ENCODE measurements around the gene CNTNAP2. TPM values are rescaled to one million over a fixed set of nuclear protein-coding genes. Genes with fewer than 3 reads are reported as not detected.
A peak's percentile ranks its signal among the peaks of the same experiment; 100 is the strongest.

The CNTNAP2 gene
- total RNA-seq, 1 donor from 2014 or later, result 2.2 TPM

DNA sequence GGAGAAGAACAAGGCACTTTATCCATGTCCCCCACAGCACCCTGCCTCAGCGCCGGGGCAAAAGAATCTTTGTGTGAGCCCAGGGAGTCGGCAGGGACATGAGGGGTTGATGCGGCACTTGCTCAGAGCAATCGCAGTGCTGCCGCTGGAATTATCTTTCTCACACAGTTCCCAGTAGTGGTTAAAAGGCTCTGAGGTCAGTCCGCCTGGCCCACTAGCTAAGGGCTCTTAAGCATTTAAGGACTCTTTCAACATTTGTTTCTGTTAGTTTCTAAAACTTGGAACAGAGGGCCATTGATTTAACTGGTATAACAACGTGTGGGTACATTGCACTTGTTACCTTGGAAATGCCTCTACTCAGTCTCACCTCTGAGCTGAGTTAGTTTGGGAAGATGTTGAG, 2266.0 kb downstream of the CNTNAP2 start:
- H3K9me3 ChIP-seq, result no peaks in the 10 kb centered on the region
- no peaks in the 10 kb centered on the region for H3K36me3 ChIP-seq
- no peaks in the 10 kb centered on the region for H3K27me3 ChIP-seq
- H3K4me3 ChIP-seq, result no peak overlapping the region
- no peak overlapping the region for H3K27ac ChIP-seq
- H3K4me1 ChIP-seq, result no peaks in the 10 kb centered on the region
- DNase-seq (ENCODE audit: extremely low spot score in 2 of 2), result peak in 1 of 2 donors; percentile 44
- intact Hi-C loops (cut with DNase I), result no loop called here
- TF ChIP-seq POLR2AphosphoS5 (IDR thresholded peaks at IDR 0.05; ENCODE audit: insufficient read depth in 1 of 2, low read depth in 1 of 2) (no peak), POLR2A (IDR thresholded peaks at IDR 0.05) (no peak)
- TF ChIP-seq, protein P1, sequence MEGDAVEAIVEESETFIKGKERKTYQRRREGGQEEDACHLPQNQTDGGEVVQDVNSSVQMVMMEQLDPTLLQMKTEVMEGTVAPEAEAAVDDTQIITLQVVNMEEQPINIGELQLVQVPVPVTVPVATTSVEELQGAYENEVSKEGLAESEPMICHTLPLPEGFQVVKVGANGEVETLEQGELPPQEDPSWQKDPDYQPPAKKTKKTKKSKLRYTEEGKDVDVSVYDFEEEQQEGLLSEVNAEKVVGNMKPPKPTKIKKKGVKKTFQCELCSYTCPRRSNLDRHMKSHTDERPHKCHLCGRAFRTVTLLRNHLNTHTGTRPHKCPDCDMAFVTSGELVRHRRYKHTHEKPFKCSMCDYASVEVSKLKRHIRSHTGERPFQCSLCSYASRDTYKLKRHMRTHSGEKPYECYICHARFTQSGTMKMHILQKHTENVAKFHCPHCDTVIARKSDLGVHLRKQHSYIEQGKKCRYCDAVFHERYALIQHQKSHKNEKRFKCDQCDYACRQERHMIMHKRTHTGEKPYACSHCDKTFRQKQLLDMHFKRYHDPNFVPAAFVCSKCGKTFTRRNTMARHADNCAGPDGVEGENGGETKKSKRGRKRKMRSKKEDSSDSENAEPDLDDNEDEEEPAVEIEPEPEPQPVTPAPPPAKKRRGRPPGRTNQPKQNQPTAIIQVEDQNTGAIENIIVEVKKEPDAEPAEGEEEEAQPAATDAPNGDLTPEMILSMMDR (IDR thresholded peaks at IDR 0.05), result no peak

DNA sequence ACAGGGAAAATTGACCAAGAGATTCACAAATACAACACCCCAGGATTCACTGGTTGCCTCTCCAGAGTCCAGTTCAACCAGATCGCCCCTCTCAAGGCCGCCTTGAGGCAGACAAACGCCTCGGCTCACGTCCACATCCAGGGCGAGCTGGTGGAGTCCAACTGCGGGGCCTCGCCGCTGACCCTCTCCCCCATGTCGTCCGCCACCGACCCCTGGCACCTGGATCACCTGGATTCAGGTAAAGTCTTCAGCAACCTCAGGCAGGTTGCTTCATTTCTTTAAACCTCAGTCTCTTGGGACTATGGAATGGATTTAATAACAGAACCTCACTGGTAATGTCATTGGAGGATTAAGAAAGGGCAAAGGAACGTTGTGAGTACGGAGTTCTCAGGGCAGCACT, 2267.1 kb downstream of the CNTNAP2 start:
- H3K27me3 ChIP-seq, result no peaks in the 10 kb centered on the region
- H3K9me3 ChIP-seq, result no peaks in the 10 kb centered on the region
- H3K4me3 ChIP-seq, result no peak overlapping the region
- TF ChIP-seq, protein P1 (IDR thresholded peaks at IDR 0.05), result no peak
- TF ChIP-seq POLR2A (IDR thresholded peaks at IDR 0.05), result no peak
- TF ChIP-seq POLR2AphosphoS5 (IDR thresholded peaks at IDR 0.05; ENCODE audit: insufficient read depth in 1 of 2, low read depth in 1 of 2), result no peak
- H3K36me3 ChIP-seq, result no peaks in the 10 kb centered on the region
- intact Hi-C loops (cut with DNase I), result no loop called here
- no peak overlapping the region for H3K27ac ChIP-seq
- peak in 1 of 2 donors; percentile 29 for DNase-seq (ENCODE audit: extremely low spot score in 2 of 2)
- no peaks in the 10 kb centered on the region for H3K4me1 ChIP-seq

DNA sequence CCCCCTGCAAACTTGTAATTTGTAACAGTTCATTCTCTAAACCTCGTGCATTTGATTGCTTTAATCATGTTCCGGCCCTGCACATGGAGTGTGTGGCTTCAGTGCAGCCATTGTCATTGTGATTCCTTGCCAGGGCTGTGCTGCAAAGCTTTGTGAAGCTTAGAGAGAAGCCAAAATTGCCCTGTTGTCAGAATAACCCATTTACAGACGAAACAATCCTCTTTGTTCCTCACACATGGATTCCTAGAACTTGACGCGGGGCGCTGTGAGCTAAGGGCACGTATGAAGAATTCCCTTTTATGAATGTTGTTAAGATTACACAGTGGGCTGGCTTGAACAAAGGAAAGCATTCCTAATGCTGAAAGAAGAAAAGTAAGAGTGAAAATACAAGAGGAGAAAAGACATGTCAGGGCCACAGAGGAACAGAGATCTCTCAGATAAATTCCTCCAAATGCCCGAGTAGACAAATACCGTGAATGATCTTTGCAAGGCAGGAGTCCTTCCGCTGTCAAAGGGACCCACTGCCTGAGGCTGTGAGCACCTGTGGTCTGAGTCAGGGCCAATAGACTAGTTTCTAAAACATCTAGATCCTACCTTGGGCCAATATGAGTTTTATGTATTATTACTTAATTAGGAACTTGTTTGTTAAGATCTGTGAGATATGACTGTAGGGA, 2268.5 kb downstream of the CNTNAP2 start:
- H3K27me3 ChIP-seq, result no peaks in the 10 kb centered on the region
- H3K4me1 ChIP-seq, result no peaks in the 10 kb centered on the region
- no peaks in the 10 kb centered on the region for H3K36me3 ChIP-seq
- no peaks in the 10 kb centered on the region for H3K9me3 ChIP-seq
- no peak overlapping the region for H3K27ac ChIP-seq
- no peak overlapping the region for H3K4me3 ChIP-seq
- peak in 1 of 2 donors; percentile 42 for DNase-seq (ENCODE audit: extremely low spot score in 2 of 2)
- TF ChIP-seq POLR2A (IDR thresholded peaks at IDR 0.05) (no peak), POLR2AphosphoS5 (IDR thresholded peaks at IDR 0.05; ENCODE audit: insufficient read depth in 1 of 2, low read depth in 1 of 2) (no peak)
- TF ChIP-seq, protein P1 (IDR thresholded peaks at IDR 0.05), result no peak
- intact Hi-C loops (cut with DNase I), result no loop called here

DNA sequence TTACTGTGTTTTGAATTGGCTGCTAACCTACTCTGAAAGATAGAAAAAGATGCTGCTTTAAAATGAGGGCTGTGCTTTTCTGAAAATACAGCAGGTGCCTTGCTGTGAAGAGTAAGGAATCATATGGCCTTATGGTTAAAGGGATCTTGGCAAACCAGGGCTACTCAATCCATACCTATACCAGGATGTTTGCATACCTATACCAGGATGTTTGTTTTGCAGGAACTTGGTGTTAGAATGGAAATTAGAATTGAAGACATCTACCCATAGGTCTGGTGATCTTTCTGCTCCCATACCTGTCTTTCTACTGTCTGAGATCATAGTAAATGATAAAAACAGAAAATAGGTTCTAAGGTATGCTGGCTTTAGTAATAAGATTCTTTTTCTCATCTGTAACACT, 2273.8 kb downstream of the CNTNAP2 start:
- TF ChIP-seq POLR2AphosphoS5 (IDR thresholded peaks at IDR 0.05; ENCODE audit: insufficient read depth in 1 of 2, low read depth in 1 of 2) (no peak), POLR2A (IDR thresholded peaks at IDR 0.05) (no peak)
- TF ChIP-seq, protein P1 (IDR thresholded peaks at IDR 0.05), result no peak
- Histone ChIP-seq H3K27me3 (no peaks in the 10 kb centered on the region), H3K4me1 (no peaks in the 10 kb centered on the region), H3K4me3 (no peak overlapping the region), H3K27ac (no peak overlapping the region), H3K9me3 (no peaks in the 10 kb centered on the region), H3K36me3 (no peaks in the 10 kb centered on the region)
- intact Hi-C loops (cut with DNase I), result no loop called here
- no peak for DNase-seq (ENCODE audit: extremely low spot score in 2 of 2)

DNA sequence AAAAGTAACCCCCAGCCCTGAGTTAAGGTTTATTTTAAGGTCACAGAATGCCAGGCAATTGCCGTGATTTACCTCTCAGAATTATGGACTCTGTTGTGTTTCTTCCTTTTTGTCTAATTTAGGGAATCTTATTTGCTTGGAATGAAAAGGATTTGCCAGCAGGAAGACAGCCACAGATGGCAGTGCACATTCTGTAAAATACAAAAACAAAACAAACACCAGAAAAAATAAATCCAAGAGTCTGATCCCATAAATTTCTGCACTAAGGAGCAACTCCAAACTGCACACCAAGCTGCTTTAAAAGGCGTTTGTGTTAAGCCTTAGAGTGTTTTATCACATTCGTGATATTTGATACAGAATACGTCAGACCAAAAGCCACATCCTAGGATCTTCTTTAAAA, 2275.0 kb downstream of the CNTNAP2 start:
- H3K27ac ChIP-seq, result no peak overlapping the region
- no peak for DNase-seq (ENCODE audit: extremely low spot score in 2 of 2)
- TF ChIP-seq POLR2A (IDR thresholded peaks at IDR 0.05) (no peak), POLR2AphosphoS5 (IDR thresholded peaks at IDR 0.05; ENCODE audit: insufficient read depth in 1 of 2, low read depth in 1 of 2) (no peak)
- TF ChIP-seq, protein P1 (IDR thresholded peaks at IDR 0.05), result no peak
- no peak overlapping the region for H3K4me3 ChIP-seq
- no peaks in the 10 kb centered on the region for H3K4me1 ChIP-seq
- no peaks in the 10 kb centered on the region for H3K9me3 ChIP-seq
- H3K36me3 ChIP-seq, result no peaks in the 10 kb centered on the region
- no peaks in the 10 kb centered on the region for H3K27me3 ChIP-seq
- intact Hi-C loops (cut with DNase I), result no loop called here
